Measurements from ENCODE around the gene DAB1.

Gene DAB1

GRCh38 chr1:57118948-57119603, 304.8 kb downstream of the DAB1 start:
- DNase-seq (ENCODE audit: low read depth) = no peak
- H3K4me3 ChIP-seq (ENCODE audit: low read depth, low read length) = no peak overlapping the region
- TF ChIP-seq CTCF (IDR thresholded peaks at IDR 0.05; ENCODE audit: control insufficient read depth, extremely low read depth, insufficient read depth) = no peak

DNA sequence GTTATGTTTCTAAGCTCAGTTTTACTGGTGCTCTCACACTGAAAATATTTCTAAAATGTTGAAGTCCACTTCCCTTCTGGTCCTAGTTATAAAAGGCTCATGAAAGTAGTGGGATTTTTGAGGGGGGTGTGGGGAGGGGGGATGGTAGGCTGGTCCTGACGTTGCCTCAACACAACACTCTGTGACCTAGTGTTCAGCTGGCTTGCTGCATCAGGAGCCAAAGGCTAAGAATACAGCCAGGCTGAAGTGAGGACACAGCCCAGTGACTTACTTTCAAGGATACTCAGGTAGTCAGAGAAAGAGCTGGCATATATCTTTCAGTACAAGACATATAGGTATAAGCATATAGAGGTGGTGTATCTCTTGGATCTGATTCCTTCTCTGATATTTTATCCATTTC, 306.1 kb downstream of the DAB1 start:
- H3K4me3 ChIP-seq (ENCODE audit: low read depth, low read length) = no peak overlapping the region
- TF ChIP-seq CTCF (IDR thresholded peaks at IDR 0.05; ENCODE audit: control insufficient read depth, extremely low read depth, insufficient read depth) = no peak
- DNase-seq (ENCODE audit: low read depth) = no peak

DNA sequence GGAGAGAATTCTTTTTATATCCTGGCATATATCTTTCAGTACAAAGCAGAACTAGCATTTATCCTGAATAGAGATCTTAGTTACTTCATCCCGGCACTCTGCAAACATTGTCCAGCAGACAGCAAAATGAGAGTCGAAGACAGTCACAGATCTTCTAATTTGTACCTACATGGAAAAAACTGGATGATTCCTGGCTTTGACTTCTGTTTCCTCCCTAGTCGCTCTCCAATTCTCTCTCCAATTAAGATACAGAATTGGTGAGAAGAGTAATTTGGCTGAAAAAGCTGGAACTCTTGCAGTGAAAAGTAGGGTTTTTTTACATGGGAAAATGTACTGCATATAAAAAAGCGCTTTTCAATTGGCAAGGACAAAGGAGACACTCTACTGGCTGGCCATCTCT, 307.0 kb downstream of the DAB1 start:
- DNase-seq (ENCODE audit: low read depth) = no peak
- no peak for TF ChIP-seq CTCF (IDR thresholded peaks at IDR 0.05; ENCODE audit: control insufficient read depth, extremely low read depth, insufficient read depth)

DNA sequence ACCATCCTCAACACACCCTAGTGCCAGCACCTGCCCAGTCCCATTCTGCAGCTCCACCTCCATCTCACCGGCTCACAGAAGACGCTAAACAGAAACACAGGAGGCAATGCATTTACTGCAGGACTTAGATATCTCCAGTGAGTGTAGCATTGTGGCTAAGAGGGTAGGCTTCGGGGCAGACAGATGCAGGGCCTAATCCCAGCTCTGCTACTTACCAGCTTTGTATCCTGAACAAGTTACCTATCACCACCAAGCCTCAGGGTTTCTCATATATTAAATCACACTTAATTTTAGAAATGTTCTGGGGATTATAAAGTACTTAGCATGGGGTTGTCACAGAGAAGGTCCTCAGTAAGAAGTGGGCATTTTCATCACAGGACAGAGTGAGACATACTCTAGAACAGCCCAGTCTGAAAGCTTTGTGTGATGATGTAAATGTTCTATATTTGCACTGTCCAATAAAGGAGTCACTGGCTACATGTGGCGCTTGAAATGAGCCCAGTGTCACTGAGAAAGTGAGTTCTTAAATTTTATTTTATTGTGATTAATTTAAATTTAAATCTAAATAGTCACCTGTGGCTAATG, 308.7 kb downstream of the DAB1 start:
- no peak overlapping the region for H3K4me3 ChIP-seq (ENCODE audit: low read depth, low read length)
- no peak for DNase-seq (ENCODE audit: low read depth)
- TF ChIP-seq CTCF (IDR thresholded peaks at IDR 0.05; ENCODE audit: control insufficient read depth, extremely low read depth, insufficient read depth) = no peak

More for the DNA sequence above, 307.0 kb downstream of the DAB1 start:
- no peak overlapping the region for H3K4me3 ChIP-seq (ENCODE audit: low read depth, low read length)

DNA sequence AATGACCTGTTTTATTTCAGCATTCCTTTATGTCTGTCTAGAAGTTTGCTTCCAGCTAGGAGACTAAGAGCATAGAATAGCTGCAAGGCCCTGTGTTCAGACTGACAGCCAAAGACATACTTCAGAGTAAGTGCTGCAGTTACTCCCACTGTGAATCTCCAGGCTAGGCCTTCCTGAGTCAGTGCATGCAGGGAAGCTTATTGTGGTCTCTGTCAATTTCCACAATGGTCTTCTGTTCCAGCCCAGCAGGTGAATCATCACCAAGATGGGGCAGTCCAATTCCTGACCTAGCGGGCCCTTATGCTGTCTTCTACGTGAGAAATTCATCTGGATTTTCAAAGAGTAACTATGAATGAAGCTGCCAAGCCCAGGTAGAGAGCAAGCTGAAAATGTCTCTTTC, 311.7 kb downstream of the DAB1 start:
- DNase-seq (ENCODE audit: low read depth) = no peak
- no peak overlapping the region for H3K4me3 ChIP-seq (ENCODE audit: low read depth, low read length)
- no peak for TF ChIP-seq CTCF (IDR thresholded peaks at IDR 0.05; ENCODE audit: control insufficient read depth, extremely low read depth, insufficient read depth)

DNA sequence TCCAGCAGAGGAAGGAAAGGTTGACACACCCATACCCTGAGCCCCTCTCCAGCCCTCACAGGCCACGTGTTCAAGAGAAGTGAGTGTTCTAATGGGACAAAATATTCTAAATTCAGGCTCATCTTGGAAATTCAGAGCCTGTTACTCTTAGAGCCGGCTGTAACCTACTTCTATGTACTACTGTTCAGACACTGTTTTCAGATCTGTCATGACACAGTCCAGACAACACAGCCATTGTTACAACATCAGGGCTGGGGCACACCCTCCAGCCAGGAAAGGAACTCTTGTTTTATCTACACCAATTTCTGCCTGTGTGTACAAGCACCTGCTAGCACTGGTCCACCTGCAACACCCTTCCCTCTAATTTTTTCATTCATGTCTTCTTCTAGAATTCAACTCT, 312.7 kb downstream of the DAB1 start:
- no peak for TF ChIP-seq CTCF (IDR thresholded peaks at IDR 0.05; ENCODE audit: control insufficient read depth, extremely low read depth, insufficient read depth)
- no peak for DNase-seq (ENCODE audit: low read depth)
- no peak overlapping the region for H3K4me3 ChIP-seq (ENCODE audit: low read depth, low read length)

GRCh38 chr1:57109883-57110282, 314.0 kb downstream of the DAB1 start:
- TF ChIP-seq CTCF (IDR thresholded peaks at IDR 0.05; ENCODE audit: control insufficient read depth, extremely low read depth, insufficient read depth) = no peak
- no peak for DNase-seq (ENCODE audit: low read depth)
- no peak overlapping the region for H3K4me3 ChIP-seq (ENCODE audit: low read depth, low read length)

Data from LNCaP clone FGC (cell line).